Superior temporal gyrus (tissue), 1 donor: Measurements from ENCODE around the gene GAK.

Source experiments
- DNase-seq: peaks from one replicate; pipeline ENCODE4 v3.0.0-alpha.2; 2016; ENCODE audit errors: extremely low spot score

The GAK gene

DNA sequence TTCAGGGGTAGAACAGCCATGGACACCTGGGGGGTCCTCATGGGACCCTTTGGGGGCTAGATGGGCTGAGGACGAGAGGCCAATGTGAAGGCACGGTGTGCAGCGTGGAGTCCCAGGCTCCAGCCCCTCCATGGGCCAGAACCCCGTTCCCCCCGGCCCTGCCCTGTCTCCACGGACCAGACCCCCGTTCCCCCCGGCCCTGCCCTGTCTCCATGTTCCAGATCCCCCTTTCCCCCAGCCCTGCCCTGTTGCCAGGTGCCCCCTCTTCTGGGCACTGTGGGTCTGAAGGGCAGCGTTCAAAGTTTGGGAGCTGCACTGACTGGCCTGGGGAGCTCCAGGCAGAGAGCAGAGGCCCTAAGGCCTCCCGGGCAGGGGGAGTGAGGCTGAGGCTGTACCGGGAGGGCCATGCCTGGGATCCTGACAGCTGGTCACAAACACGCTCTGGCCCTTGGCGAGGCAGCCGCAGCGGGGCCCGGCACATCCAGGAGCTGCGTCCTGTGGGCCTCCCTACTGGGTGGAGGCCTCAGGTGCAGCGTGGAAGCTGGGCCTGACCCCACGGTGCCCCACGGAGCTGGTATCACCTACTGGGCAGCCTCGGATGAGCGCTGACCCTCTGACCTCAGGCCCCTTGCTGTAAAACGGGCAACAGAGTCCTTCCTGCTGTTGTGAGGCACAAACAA lies 32.4 kb upstream of the GAK start:
- no peak for DNase-seq

- DNase-seq = no peak
Observed at GRCh38 chr4:963276-964225, 31.4 kb upstream of the GAK start.

DNA sequence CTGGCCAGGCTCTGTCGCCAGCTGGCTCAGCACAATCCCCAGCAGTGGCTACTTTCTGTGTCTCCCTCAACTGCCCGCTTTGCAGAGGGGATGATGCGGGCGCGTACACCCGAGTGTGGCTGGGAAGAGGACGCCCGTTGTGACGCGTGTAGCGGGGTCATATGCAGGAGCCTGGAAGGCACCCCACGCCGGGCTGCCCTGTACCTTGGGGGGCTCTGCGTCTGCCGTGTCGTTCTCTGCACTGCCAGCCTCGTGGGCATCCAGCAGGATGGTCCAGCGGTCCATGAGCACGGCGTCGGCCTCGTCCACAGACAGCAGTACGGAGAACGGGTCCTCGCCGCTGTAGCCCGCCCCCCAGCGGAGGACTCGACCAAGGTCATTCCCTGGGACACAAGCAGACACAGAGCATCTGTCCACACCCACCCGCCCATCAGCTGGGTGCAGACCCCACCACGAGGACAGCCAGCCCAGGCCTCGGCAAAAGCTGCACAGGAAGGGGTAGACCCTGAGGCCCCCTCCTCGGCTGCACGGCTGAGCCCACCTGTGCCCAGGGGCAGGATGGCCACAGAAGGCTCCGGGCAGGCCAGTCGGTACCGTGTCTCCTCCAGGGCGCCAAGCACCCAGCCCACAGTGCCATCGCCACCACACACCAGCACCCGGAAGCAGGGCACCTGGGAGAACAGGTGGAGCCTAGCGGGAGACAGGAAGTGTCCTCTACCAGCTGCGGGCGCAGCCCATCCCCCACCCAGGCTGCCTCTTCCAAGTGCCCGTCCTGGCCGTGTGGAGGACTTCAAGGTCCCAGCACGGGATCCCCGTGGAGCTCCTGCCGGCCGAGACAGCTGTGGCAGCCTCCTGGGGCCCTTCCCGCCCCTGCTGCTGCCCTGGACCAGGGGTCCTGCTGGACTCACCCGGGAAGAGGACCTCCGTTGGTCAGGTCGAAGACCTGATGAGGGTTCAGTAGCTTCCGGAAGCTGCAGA lies 30.4 kb upstream of the GAK start:
- DNase-seq = no peak

- no peak for DNase-seq
Observed at GRCh38 chr4:961351-962230, 29.5 kb upstream of the GAK start.

- DNase-seq = no peak
Observed at GRCh38 chr4:960636-961350, 28.7 kb upstream of the GAK start.

DNA sequence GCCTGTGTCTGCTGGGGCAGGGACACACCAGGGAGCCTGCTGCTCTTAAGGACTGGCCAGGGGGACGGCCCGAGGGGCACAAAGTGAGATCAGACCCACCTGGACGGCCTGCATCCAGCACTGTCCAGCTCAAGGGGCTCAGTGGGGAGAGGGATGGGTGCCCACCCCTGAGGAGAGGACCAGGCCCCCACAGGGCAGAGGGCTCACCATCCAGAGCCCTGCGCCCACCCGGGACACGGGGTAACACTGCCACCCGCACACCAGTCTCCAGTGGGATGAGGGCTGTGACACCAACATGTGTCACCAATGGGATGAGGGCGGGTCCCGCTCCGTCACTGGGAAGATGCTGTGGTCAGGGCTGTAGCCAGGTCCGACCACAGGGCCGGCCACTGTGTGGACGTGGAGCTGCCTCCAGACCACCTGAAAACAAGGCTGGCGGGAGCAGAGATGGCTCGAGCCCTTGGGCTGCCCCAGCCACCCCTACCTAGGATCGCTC lies 28.1 kb upstream of the GAK start:
- no peak for DNase-seq

GRCh38 chr4:959338-960139 lies 27.4 kb upstream of the GAK start:
- DNase-seq = no peak

DNA sequence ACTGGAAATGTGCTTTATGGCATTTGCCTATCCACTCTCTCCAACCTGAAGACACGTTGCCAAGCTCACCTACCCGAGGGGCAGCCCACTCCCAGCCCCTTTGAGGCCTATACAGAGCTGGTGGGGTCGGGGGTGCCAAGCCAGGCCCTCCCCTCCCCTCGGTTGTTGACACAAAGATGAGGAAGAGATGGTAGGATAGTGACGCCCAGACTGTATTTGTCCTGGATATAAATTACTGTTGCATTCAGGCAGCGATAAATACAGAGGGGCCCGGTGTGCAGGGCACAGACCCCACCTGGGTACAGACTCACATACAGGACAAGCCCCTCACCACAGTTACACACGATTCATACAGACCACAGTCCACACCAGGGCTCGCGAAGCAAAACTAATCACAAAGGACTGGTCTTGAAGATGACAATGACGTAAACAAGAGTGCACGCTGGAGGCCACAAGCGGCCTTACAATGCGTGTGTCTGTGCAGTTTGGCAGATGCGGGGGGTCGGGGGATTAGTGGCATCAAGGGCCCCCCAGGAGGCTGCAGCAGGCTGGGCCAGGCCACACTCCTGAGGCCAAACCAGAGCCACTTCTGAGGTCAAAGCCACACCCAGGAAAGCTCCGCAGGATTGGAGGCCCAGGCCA lies 26.7 kb upstream of the GAK start:
- DNase-seq = no peak

DNA sequence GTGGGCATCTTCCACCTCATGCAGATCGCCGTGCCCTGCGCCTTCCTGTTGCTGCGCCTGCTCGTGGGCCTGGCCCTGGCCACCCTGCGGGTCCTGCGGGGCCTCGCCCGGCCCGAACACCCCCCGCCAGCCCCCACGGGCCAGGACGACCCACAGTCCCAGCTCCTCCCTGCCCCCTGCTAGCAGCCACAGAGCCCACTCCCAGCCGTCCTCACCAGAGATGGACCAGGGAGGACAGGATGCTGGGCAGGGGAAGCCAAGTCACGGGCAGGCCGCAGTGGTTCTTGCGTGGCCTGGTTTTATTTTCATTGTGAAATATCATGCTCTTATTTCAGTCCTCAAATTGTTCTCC lies 26.2 kb upstream of the GAK start:
- no peak for DNase-seq

DNA sequence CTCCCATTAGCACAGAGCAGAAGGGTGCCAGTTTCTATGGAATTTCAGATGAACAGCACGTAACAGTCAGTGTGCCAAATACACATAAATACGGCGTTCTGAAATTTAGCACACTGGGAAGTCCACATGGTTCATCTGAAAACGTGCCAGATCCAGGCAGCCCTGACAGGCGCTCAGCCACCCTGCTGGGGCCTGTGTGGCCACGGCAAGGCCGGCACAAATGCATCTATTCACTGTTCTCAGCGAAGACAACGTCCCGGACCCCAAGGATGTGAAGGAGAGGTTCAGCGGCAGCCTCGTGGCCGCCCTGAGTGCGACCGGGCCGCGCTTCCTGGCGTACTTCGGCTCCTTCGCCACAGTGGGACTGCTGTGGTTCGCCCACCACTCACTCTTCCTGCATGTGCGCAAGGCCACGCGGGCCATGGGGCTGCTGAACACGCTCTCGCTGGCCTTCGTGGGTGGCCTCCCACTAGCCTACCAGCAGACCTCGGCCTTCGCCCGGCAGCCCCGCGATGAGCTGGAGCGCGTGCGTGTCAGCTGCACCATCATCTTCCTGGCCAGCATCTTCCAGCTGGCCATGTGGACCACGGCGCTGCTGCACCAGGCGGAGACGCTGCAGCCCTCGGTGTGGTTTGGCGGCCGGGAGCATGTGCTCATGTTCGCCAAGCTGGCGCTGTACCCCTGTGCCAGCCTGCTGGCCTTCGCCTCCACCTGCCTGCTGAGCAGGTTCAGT lies 25.6 kb upstream of the GAK start:
- no peak for DNase-seq

GRCh38 chr4:957231-957580 lies 25.1 kb upstream of the GAK start:
- DNase-seq = no peak

DNA sequence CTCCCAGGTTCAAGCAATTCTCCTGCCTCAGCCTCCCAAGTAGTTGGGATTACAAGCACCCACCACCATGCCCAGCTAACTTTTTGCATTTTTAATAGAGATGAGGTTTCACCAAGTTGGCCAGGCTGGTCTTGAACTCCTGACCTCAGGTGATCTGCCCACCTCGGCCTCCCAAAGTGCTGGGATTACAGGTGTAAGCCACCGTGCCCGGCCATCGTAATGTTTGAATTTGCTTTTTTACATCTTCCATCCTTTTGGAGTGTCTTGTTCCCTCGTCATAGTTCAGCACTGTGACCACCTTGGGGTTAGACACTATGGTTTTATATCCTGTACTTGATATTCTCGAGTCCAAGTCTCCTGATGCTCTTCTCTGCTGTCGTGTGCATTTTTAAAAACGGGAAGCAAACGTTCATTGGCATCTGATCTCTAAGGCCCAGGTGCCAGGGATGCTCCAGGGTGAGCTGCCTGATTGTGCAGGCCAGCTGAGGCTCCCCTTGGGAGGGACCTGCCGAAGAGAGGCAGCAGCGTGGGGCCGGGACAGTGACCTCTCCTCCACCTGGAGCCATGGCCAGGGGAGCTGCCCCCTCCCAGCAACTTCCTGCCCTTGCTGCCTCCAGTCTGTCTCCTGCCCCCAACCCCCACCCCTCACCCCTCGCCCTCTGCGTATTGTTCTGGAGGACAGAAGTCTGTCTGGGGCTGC lies 24.6 kb upstream of the GAK start:
- no peak for DNase-seq

DNA sequence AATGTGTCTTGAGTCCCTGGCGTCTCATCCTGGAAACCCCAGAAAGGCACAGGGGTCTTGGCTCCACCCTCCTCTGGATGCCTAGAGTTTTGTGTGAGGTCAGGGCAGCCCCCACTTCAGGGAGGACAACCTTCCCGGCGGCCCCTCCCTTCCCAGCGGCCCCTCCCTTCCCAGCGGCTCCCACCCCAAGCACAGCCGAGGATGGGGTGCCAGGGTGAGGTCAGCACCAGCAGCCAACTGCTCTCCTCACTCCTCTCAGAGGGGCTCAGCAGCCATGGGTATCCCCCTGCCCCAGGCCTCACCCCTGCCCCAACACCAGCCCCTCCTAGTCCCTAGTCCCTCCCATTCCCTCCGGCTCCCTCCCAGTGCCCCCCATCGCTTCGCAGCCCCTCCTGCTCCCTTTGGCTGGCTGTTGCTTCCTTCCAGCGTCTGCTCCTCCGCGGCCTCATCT lies 23.8 kb upstream of the GAK start:
- no peak for DNase-seq

GRCh38 chr4:955161-955921 lies 23.2 kb upstream of the GAK start:
- no peak for DNase-seq

- no peak for DNase-seq
Observed at GRCh38 chr4:954211-955020, 22.3 kb upstream of the GAK start.

GRCh38 chr4:953574-953915 lies 21.4 kb upstream of the GAK start:
- DNase-seq = no peak
